Measurements from ENCODE around the gene KRT73.

DNA sequence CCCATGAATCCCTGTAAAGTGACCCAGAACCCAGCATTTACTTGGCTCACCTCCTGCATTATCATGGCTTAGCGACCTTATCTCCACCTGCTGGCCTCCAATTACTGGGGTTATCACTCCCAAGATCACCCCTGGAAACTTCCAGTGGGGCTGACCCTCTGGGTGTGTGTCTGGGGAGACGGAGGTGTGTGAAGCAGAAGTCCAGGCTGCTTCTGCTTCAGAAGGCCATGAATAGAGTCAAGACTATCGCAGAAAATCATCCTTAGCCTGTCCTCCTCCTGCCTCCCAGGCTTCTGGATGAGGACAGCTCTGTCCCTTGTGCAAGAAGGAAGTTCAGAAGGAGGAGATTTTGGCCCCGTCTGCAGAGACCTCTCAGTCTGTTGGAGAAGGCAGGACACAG lies 16.7 kb downstream of the KRT73 start:
- TF ChIP-seq, protein P1, sequence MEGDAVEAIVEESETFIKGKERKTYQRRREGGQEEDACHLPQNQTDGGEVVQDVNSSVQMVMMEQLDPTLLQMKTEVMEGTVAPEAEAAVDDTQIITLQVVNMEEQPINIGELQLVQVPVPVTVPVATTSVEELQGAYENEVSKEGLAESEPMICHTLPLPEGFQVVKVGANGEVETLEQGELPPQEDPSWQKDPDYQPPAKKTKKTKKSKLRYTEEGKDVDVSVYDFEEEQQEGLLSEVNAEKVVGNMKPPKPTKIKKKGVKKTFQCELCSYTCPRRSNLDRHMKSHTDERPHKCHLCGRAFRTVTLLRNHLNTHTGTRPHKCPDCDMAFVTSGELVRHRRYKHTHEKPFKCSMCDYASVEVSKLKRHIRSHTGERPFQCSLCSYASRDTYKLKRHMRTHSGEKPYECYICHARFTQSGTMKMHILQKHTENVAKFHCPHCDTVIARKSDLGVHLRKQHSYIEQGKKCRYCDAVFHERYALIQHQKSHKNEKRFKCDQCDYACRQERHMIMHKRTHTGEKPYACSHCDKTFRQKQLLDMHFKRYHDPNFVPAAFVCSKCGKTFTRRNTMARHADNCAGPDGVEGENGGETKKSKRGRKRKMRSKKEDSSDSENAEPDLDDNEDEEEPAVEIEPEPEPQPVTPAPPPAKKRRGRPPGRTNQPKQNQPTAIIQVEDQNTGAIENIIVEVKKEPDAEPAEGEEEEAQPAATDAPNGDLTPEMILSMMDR (IDR thresholded peaks at IDR 0.05), result no peak
- TF ChIP-seq POLR2A (IDR thresholded peaks at IDR 0.05), result no peak
